Tibial artery (tissue), 4 donors: ENCODE results near the gene TMEM101.
"Not testable (repeated sequence)": the region's sequence is repeated elsewhere in the genome, so short reads cannot be mapped to it uniquely, and the experiment has no call there.

ENCODE experiments used
- DNase-seq, 2 donors: peaks; one replicate each; pipeline ENCODE4 v3.0.0-alpha.2; 2019
- H3K27ac ChIP-seq, 2 donors: fragments of 200-600 bp; sonication (generic) in 1 of 2; 1 replicate in 1 of 2; 2 replicates in 1 of 2; pipeline ENCODE4 v1.5.1; 2018 to 2019; ENCODE audit warnings: mild to moderate bottlenecking in 1 of 2
- H3K27me3 ChIP-seq, 2 donors: fragments of 200-600 bp; sonication (generic) in 1 of 2; one replicate each; pipeline versions ENCODE4 v1.5.1 to v1.6.0; 2016 to 2019
- H3K36me3 ChIP-seq, 3 donors: fragments of 200-600 bp; sonication (generic) in 2 of 3; one replicate each; pipeline ENCODE4 v1.5.1; 2016 to 2019; ENCODE audit warnings: mild to moderate bottlenecking in 2 of 3
- H3K4me1 ChIP-seq, 4 donors: fragments of 200-600 bp; sonication (generic) in 2 of 4; 1 replicate in 3 of 4; 2 replicates in 1 of 4; pipeline ENCODE4 v1.5.1; 2016 to 2019
- H3K4me3 ChIP-seq, 2 donors: fragments of 200-600 bp; sonication (generic) in 1 of 2; 1 replicate in 1 of 2; 2 replicates in 1 of 2; pipeline ENCODE4 v1.5.1; 2018 to 2019; ENCODE audit warnings: mild to moderate bottlenecking in 2 of 2
- H3K9me3 ChIP-seq, 3 donors: fragments of 200-600 bp; sonication (generic) in 1 of 3; one replicate each; pipeline ENCODE4 v1.5.1; 2016 to 2019
- CTCF ChIP-seq, 2 experiments: fragments of 200-600 bp in 1 of 2; fragments of 450-650 bp in 1 of 2; IDR thresholded peaks; one replicate each; pipeline ENCODE4 v1.5.1; 2017 to 2019; ENCODE audit warnings: antibody characterized with exemption in 2 of 2, mild to moderate bottlenecking in 1 of 2, moderate library complexity in 1 of 2
- intact Hi-C: fragments of 100-400 bp; cut with DNase I; formaldehyde crosslinking; loops from one replicate; pipeline ENCODE4 v1.15.0; 2023; ENCODE audit warnings: low total_unique reads

TMEM101 gene

GRCh38 chr17:44022246-44022645, 7.5 kb upstream of the TMEM101 start:
- H3K27ac ChIP-seq: no peak overlapping the region
- H3K4me3 ChIP-seq: no peak overlapping the region
- H3K36me3 ChIP-seq: peaks cover 0 to 20% (median 0%) of the 10 kb centered on the region in 3 donors
- no peaks in the 10 kb centered on the region for H3K4me1 ChIP-seq
- intact Hi-C loops: no loop called here
- no peaks in the 10 kb centered on the region for H3K9me3 ChIP-seq
- H3K27me3 ChIP-seq: no peaks in the 10 kb centered on the region
- no peak for TF ChIP-seq CTCF (IDR thresholded peaks at IDR 0.05)
- no peak for DNase-seq

- H3K27me3 ChIP-seq, intact Hi-C loops, H3K27ac ChIP-seq, H3K4me3 ChIP-seq, H3K4me1 ChIP-seq, DNase-seq, H3K9me3 ChIP-seq: not testable (repeated sequence)
- peaks cover 0 to 20% (median 0%) of the 10 kb centered on the region in 3 donors for H3K36me3 ChIP-seq
Observed at GRCh38 chr17:44021227-44021626, 6.5 kb upstream of the TMEM101 start.

- peak overlapping the region; percentile 74 to 76 for H3K4me3 ChIP-seq
- H3K4me1 ChIP-seq: peaks cover 0 to 21% (median 12%) of the 10 kb centered on the region in 4 donors
- no peaks in the 10 kb centered on the region for H3K9me3 ChIP-seq
- peaks cover 0 to 31% (median 0%) of the 10 kb centered on the region in 3 donors for H3K36me3 ChIP-seq
- H3K27ac ChIP-seq: peak overlapping the region; percentile 68 to 77
- H3K27me3 ChIP-seq: no peaks in the 10 kb centered on the region
- intact Hi-C loops: loop anchor here (5.0 kb wide), 1 partner anchor 53 kb away; the partner anchor contains the start of gene LSM12
- no peak for TF ChIP-seq CTCF (IDR thresholded peaks at IDR 0.05)
- no peak for DNase-seq
Observed at GRCh38 chr17:44014133-44014436, 678 bp downstream of the TMEM101 start.

- Histone ChIP-seq H3K9me3 (no peaks in the 10 kb centered on the region), H3K27ac (no peak overlapping the region), H3K27me3 (peaks cover 0 to 4% of the 10 kb centered on the region in 2 donors), H3K4me3 (no peak overlapping the region), H3K4me1 (peaks cover 0 to 23% (median 14%) of the 10 kb centered on the region in 4 donors), H3K36me3 (peaks cover 0 to 31% (median 0%) of the 10 kb centered on the region in 3 donors)
- DNase-seq: no peak
- no peak for TF ChIP-seq CTCF (IDR thresholded peaks at IDR 0.05)
- intact Hi-C loops: loop anchor here (5.0 kb wide), 1 partner anchor 54 kb away; the partner anchor contains the start of gene LSM12
Observed at GRCh38 chr17:44012874-44013273, 1.9 kb downstream of the TMEM101 start.

GRCh38 chr17:44012391-44012790, 2.4 kb downstream of the TMEM101 start:
- Histone ChIP-seq H3K27ac (no peak overlapping the region), H3K4me3 (no peak overlapping the region), H3K27me3 (peaks cover 0 to 9% of the 10 kb centered on the region in 2 donors), H3K4me1 (peaks cover 0 to 27% (median 16%) of the 10 kb centered on the region in 4 donors), H3K36me3 (peaks cover 0 to 31% (median 0%) of the 10 kb centered on the region in 3 donors), H3K9me3 (no peaks in the 10 kb centered on the region)
- intact Hi-C loops: loop anchor here (5.0 kb wide), 1 partner anchor 55 kb away; the partner anchor contains the start of gene LSM12
- no peak for TF ChIP-seq CTCF (IDR thresholded peaks at IDR 0.05)
- no peak for DNase-seq

- no peak overlapping the region for H3K4me3 ChIP-seq
- peaks cover 0 to 14% of the 10 kb centered on the region in 2 donors for H3K27me3 ChIP-seq
- DNase-seq: no peak
- H3K4me1 ChIP-seq: peaks cover 0 to 33% (median 21%) of the 10 kb centered on the region in 4 donors
- TF ChIP-seq CTCF (IDR thresholded peaks at IDR 0.05): no peak
- no peaks in the 10 kb centered on the region for H3K9me3 ChIP-seq
- no peak overlapping the region for H3K27ac ChIP-seq
- H3K36me3 ChIP-seq: peaks cover 0 to 31% (median 0%) of the 10 kb centered on the region in 3 donors
- intact Hi-C loops: loop anchor here (5.0 kb wide), 1 partner anchor 55 kb away; the partner anchor contains the start of gene LSM12
Observed at GRCh38 chr17:44011876-44012275, 2.9 kb downstream of the TMEM101 start.
